CD14-positive monocyte (primary cell): ENCODE data around the gene MCC. TPM values are rescaled to one million over a fixed set of nuclear protein-coding genes. Genes with fewer than 3 reads are reported as not detected.

Source experiments
- DNase-seq, 3 donors: peaks; one replicate each; pipeline ENCODE4 v3.0.0-alpha.2; 2011 to 2022
- H2AFZ ChIP-seq: 2 replicates; pipeline ENCODE4 v1.6.0; 2012; ENCODE audit warnings: mild to moderate bottlenecking, low read depth, low read length, inconsistent platforms; ENCODE audit not compliant: insufficient read depth, poor library complexity, severe bottlenecking
- H3K27ac ChIP-seq, 2 donors: 1 replicate in 1 of 2; 2 replicates in 1 of 2; pipeline ENCODE4 v1.5.1; 2012 to 2013; ENCODE audit warnings: low read length in 2 of 2, control low read depth in 1 of 2, inconsistent platforms in 1 of 2, low read depth in 1 of 2, mild to moderate bottlenecking in 1 of 2
- H3K27me3 ChIP-seq, 2 donors: one replicate each; pipeline versions ENCODE4 v1.6.0 to v1.6.1; 2011 to 2013; ENCODE audit warnings: low read length in 2 of 2; ENCODE audit not compliant: control insufficient read depth in 2 of 2, insufficient read depth in 2 of 2
- H3K36me3 ChIP-seq, 2 donors: replicated peaks in 1 of 2; 1 replicate in 1 of 2; 2 replicates in 1 of 2; pipeline versions ENCODE4 v1.5.1 to v1.6.1; 2012 to 2013; ENCODE audit warnings: low read length in 2 of 2, control low read depth in 1 of 2, inconsistent platforms in 1 of 2, mild to moderate bottlenecking in 1 of 2; ENCODE audit not compliant: insufficient read depth in 2 of 2, control insufficient read depth in 1 of 2
- H3K4me1 ChIP-seq, 2 donors: 1 replicate in 1 of 2; 2 replicates in 1 of 2; pipeline versions ENCODE4 v1.5.1 to v1.6.1; 2012 to 2013; ENCODE audit warnings: low read length in 2 of 2, control low read depth in 1 of 2, inconsistent platforms in 1 of 2, mild to moderate bottlenecking in 1 of 2, moderate library complexity in 1 of 2; ENCODE audit not compliant: insufficient read depth in 2 of 2, control insufficient read depth in 1 of 2
- H3K4me2 ChIP-seq: replicated peaks from 2 replicates; pipeline ENCODE3; 2012; ENCODE audit warnings: low read length, moderate library complexity, mild to moderate bottlenecking; ENCODE audit not compliant: poor library complexity, severe bottlenecking; ENCODE audit errors: extremely low read depth
- H3K4me3 ChIP-seq, 3 experiments: fragments of 200-600 bp in 1 of 3; sonication (generic) in 1 of 3; replicated peaks in 1 of 3; 1 replicate in 2 of 3; 2 replicates in 1 of 3; pipeline ENCODE4 v1.5.1; 2011 to 2013; ENCODE audit warnings: low read length in 3 of 3, mild to moderate bottlenecking in 3 of 3, control low read depth in 2 of 3, low read depth in 2 of 3, inconsistent platforms in 1 of 3, moderate library complexity in 1 of 3
- H3K79me2 ChIP-seq: 2 replicates; pipeline ENCODE4 v1.6.0; 2012; ENCODE audit warnings: mild to moderate bottlenecking, control low read depth, inconsistent platforms, low read length, moderate library complexity; ENCODE audit not compliant: insufficient read depth
- H3K9ac ChIP-seq: 2 replicates; pipeline ENCODE4 v1.6.0; 2017; ENCODE audit warnings: low read length, mild to moderate bottlenecking; ENCODE audit not compliant: insufficient read depth, poor library complexity, severe bottlenecking
- H3K9me3 ChIP-seq, 2 donors: replicated peaks in 1 of 2; 1 replicate in 1 of 2; 2 replicates in 1 of 2; pipeline versions ENCODE4 v1.5.1 to v1.6.1; 2012 to 2013; ENCODE audit warnings: low read length in 2 of 2, control low read depth in 1 of 2; ENCODE audit not compliant: control insufficient read depth in 1 of 2, insufficient read depth in 1 of 2
- H4K20me1 ChIP-seq: 2 replicates; pipeline ENCODE4 v1.6.0; 2012; ENCODE audit warnings: mild to moderate bottlenecking, low read length, control low read depth, moderate library complexity; ENCODE audit not compliant: insufficient read depth
- H3K27ac Mint-ChIP-seq, 7 donors: one replicate each; pipeline ENCODE4 v1.8.0; 2020; ENCODE audit warnings: mild to moderate bottlenecking in 7 of 7, mixed read lengths in 7 of 7, moderate library complexity in 6 of 7, inconsistent platforms in 2 of 7
- H3K27me3 Mint-ChIP-seq, 3 donors: one replicate each; pipeline ENCODE4 v1.8.0; 2021 to 2022; ENCODE audit warnings: low read depth in 3 of 3, mild to moderate bottlenecking in 3 of 3, mixed read lengths in 3 of 3, moderate library complexity in 3 of 3, inconsistent platforms in 1 of 3
- H3K36me3 Mint-ChIP-seq, 2 donors: one replicate each; pipeline ENCODE4 v1.8.0; 2020; ENCODE audit warnings: mixed read lengths in 2 of 2, inconsistent platforms in 1 of 2, mild to moderate bottlenecking in 1 of 2
- H3K4me1 Mint-ChIP-seq: one replicate; pipeline ENCODE4 v1.8.0; 2020; ENCODE audit warnings: mild to moderate bottlenecking, mixed read lengths
- H3K4me3 Mint-ChIP-seq, 2 donors: one replicate each; pipeline ENCODE4 v1.8.0; 2020; ENCODE audit warnings: mild to moderate bottlenecking in 2 of 2, mixed read lengths in 2 of 2, moderate library complexity in 1 of 2
- H3K9me3 Mint-ChIP-seq, 7 donors: one replicate each; pipeline ENCODE4 v1.8.0; 2020 to 2022; ENCODE audit warnings: mixed read lengths in 7 of 7, mild to moderate bottlenecking in 6 of 7, moderate library complexity in 6 of 7, inconsistent platforms in 2 of 7
- CTCF ChIP-seq: fragments of 200-600 bp; IDR thresholded peaks from one replicate; pipeline ENCODE4 v1.8.0; 2022; ENCODE audit warnings: antibody characterized with exemption, mild to moderate bottlenecking
- WGBS: methylation state at CpG from one replicate; pipeline ENCODE4 v1.1.5; 2013; ENCODE audit warnings: missing lambda C conversion rate; ENCODE audit not compliant: insufficient coverage; 5-methylcytosine and 5-hydroxymethylcytosine counted together
- intact Hi-C, 2 donors: fragments of 100-400 bp; cut with micrococcal nuclease; formaldehyde crosslinking; loops; one replicate each; pipeline versions ENCODE4 v1.15.0 to v1.15.1; 2023
- polyA plus RNA-seq, 3 donors: library from polyadenylated mRNA; depleted of rRNA in 1 of 3; unstranded in 2 of 3; stranded (reverse) in 1 of 3; fragments of 300-500 nt in 2 of 3; fragments of >200 nt in 1 of 3; fragmentation: Illumina TruSeq in 2 of 3; gene quantifications; 1 replicate in 2 of 3; 2 replicates in 1 of 3; pipeline ENCODE4 v1.2.3, GENCODE V29; 2012 to 2021

The MCC gene
- polyA plus RNA-seq, 3 donors = 0.09 TPM; not detected in 2

DNA sequence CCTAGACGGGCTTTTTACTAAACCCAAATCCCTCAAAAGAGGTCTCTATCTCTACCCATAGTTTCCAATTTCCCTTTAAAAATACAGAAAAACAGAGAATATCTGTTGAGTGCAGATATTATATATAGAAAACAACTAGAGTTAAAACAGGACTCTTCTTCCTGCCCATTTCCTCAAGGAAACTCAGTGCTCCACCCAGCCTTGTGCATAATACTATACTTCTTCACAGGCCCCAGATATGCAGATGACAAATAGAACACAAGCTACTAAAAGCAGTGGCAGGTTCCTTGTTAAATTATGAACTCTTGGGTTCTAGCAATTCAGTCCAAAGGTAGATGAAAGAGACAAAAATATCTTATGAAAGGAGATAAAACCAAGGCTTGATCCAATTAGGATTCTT is 253.7 kb downstream of the MCC start:
- Histone ChIP-seq H3K4me2 (no peak overlapping the region), H3K36me3 (no peaks in the 10 kb centered on the region), H3K79me2 (no peaks in the 10 kb centered on the region), H3K27me3 (peaks cover 13 to 20% of the 10 kb centered on the region in 2 donors), H3K4me1 (no peaks in the 10 kb centered on the region), H3K4me3 (no peak overlapping the region), H2AFZ (no peak overlapping the region), H3K27ac (no peak overlapping the region), H3K9me3 (no peaks in the 10 kb centered on the region), H4K20me1 (no peaks in the 10 kb centered on the region), H3K9ac (no peak overlapping the region)
- Mint-ChIP-seq H3K4me3 (no peak overlapping the region), H3K27me3 (peaks cover 12 to 16% (median 16%) of the 10 kb centered on the region in 3 donors), H3K27ac (no peak overlapping the region), H3K9me3 (no peaks in the 10 kb centered on the region), H3K36me3 (no peaks in the 10 kb centered on the region), H3K4me1 (no peaks in the 10 kb centered on the region)
- no peak for DNase-seq
- TF ChIP-seq CTCF = no peak
- intact Hi-C loops = no loop called here
- no CpG with 5 or more reads among the region's 1 CpG for WGBS

DNA sequence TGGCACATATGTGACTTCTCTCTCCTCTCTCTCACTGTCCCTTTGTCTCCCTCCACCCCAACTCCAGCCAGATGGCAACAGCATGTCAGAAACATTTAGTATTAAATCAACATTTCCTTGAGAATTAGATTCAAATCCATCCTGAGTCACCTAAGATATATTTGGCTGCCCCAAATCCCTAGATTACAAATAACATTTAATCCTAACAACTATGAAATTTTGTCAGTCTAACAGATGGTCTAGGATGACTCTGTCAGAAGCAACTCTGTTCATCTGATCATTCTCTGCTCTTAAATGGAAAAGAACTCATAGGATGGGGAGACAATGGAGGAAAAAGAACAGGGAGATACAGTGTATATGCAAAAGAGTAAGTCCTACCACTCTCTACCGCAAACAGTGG is 254.6 kb downstream of the MCC start:
- H3K27me3 ChIP-seq = peaks cover 13 to 20% of the 10 kb centered on the region in 2 donors
- H3K4me1 Mint-ChIP-seq = no peaks in the 10 kb centered on the region

More for the DNA sequence above, 254.6 kb downstream of the MCC start:
- Mint-ChIP-seq H3K27me3 (peaks cover 12 to 19% (median 17%) of the 10 kb centered on the region in 3 donors), H3K4me3 (no peak overlapping the region), H3K27ac (no peak overlapping the region), H3K9me3 (no peaks in the 10 kb centered on the region), H3K36me3 (no peaks in the 10 kb centered on the region)
- Histone ChIP-seq H3K9ac (no peak overlapping the region), H3K9me3 (no peaks in the 10 kb centered on the region), H3K4me1 (no peaks in the 10 kb centered on the region), H3K4me3 (no peak overlapping the region), H3K36me3 (no peaks in the 10 kb centered on the region), H3K79me2 (no peaks in the 10 kb centered on the region), H2AFZ (no peak overlapping the region), H4K20me1 (no peaks in the 10 kb centered on the region), H3K27ac (no peak overlapping the region), H3K4me2 (no peak overlapping the region)
- TF ChIP-seq CTCF = no peak
- WGBS = no CpG with 5 or more reads among the region's 1 CpG
- intact Hi-C loops = no loop called here
- DNase-seq = no peak
